ENCODE data around the gene DNAH3.

DNA sequence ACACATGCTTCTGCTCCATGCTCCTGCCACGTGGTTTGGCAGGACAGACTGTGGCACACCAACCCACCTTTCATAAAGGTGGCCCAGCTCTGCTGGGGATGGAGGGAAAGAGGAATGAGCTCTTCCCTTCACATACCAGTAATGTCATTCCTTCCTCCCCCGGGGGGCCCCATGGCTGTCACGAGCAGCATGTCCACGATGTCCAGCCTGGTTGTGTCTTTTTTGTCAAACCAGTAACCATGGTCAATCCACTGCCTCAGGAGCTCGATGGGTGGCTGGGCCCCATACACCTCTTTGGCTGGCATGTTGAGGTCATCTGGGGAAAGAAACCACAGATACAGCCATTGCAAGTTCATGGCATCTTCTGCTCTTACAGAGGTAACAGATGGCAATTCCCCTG, 153.5 kb downstream of the DNAH3 start:
- TF ChIP-seq, protein P1, sequence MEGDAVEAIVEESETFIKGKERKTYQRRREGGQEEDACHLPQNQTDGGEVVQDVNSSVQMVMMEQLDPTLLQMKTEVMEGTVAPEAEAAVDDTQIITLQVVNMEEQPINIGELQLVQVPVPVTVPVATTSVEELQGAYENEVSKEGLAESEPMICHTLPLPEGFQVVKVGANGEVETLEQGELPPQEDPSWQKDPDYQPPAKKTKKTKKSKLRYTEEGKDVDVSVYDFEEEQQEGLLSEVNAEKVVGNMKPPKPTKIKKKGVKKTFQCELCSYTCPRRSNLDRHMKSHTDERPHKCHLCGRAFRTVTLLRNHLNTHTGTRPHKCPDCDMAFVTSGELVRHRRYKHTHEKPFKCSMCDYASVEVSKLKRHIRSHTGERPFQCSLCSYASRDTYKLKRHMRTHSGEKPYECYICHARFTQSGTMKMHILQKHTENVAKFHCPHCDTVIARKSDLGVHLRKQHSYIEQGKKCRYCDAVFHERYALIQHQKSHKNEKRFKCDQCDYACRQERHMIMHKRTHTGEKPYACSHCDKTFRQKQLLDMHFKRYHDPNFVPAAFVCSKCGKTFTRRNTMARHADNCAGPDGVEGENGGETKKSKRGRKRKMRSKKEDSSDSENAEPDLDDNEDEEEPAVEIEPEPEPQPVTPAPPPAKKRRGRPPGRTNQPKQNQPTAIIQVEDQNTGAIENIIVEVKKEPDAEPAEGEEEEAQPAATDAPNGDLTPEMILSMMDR (IDR thresholded peaks at IDR 0.05) = no peak
- no peak for TF ChIP-seq POLR2A (IDR thresholded peaks at IDR 0.05)

Data from testis (tissue), 2 donors.